Cardiac ventricle fibroblast (primary cell): ENCODE measurements around the gene NBPF6. TPM values are rescaled to one million over a fixed set of nuclear protein-coding genes. Genes with fewer than 3 reads are reported as not detected.

Experiments used
- total RNA-seq: library from RNA; depleted of rRNA; stranded (reverse); fragments of >200 nt; gene quantifications from 2 replicates; pipeline ENCODE4 v1.2.3, GENCODE V29; 2015

The NBPF6 gene, protein sequence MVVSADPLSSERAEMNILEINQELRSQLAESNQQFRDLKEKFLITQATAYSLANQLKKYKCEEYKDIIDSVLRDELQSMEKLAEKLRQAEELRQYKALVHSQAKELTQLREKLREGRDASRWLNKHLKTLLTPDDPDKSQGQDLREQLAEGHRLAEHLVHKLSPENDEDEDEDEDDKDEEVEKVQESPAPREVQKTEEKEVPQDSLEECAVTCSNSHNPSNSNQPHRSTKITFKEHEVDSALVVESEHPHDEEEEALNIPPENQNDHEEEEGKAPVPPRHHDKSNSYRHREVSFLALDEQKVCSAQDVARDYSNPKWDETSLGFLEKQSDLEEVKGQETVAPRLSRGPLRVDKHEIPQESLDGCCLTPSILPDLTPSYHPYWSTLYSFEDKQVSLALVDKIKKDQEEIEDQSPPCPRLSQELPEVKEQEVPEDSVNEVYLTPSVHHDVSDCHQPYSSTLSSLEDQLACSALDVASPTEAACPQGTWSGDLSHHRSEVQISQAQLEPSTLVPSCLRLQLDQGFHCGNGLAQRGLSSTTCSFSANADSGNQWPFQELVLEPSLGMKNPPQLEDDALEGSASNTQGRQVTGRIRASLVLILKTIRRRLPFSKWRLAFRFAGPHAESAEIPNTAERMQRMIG
- total RNA-seq: not detected in 2 replicates

DNA sequence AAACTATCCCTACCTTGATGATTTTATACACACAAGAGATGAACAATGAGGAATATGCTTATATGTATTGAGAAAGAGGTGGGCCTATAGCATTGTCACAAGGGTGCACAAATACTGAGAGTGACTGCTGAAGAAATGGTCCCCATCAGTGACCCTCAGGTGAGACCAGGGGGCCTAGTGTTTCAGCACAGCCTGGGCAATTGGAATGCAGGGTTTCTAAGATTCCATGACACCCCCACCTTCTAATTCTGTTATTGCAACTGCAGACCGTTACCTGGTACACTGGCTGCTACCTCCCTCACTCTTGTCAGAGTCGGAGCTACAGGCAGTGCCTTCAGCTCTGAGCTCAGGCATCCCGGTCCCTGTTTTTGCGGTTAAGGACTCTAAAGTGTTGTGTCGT is at the start of gene NBPF6:
NBPF6 (plus strand) TSS at position 301 of the 400 bp plus-strand sequence. CDS start 259 bp downstream, outside the sequence.

Other genes starting within 250 kb of the NBPF6 start
- gene SLC25A24, start 250.0 kb upstream of the NBPF6 start, total RNA-seq: 18.7 and 23.1 TPM in 2 replicates
- not detected in 2 replicates for gene NBPF4, start 206.3 kb upstream of the NBPF6 start, total RNA-seq
- 15.9 and 16.7 TPM in 2 replicates for gene EEIG2, start 109.8 kb downstream of the NBPF6 start, total RNA-seq
- 3.4 and 3.6 TPM in 2 replicates for gene HENMT1, start 210.8 kb downstream of the NBPF6 start, total RNA-seq
- 8.2 and 14.6 TPM in 2 replicates for gene PRPF38B, start 242.0 kb downstream of the NBPF6 start, total RNA-seq